Neural cell (in vitro differentiated cells): ENCODE results near the gene DEFB128. TPM values are rescaled to one million over a fixed set of nuclear protein-coding genes. Genes with fewer than 3 reads are reported as not detected.

Experiments used
- H2AFZ ChIP-seq: fragments of 200-600, 300-800 bp; sonication (generic), shearing (Covaris generic); 2 replicates; pipeline ENCODE4 v1.6.0; 2014; ENCODE audit warnings: low read depth, mild to moderate bottlenecking, antibody characterized with exemption, low read length, moderate library complexity
- H3F3A ChIP-seq: fragments of 200-600 bp; shearing (Covaris generic); 2 replicates; pipeline ENCODE4 v1.6.1; 2016; ENCODE audit warnings: mild to moderate bottlenecking, moderate library complexity, mixed read lengths, antibody characterized with exemption, low read length; ENCODE audit not compliant: insufficient read depth, poor library complexity, severe bottlenecking
- H3K27ac ChIP-seq: fragments of 200-600, 300-800 bp; sonication (generic), shearing (Covaris generic); 2 replicates; pipeline ENCODE4 v1.5.1; 2014; ENCODE audit warnings: mild to moderate bottlenecking, low read length, moderate library complexity
- H3K27me3 ChIP-seq: fragments of 300-800, 200-600 bp; sonication (generic), shearing (Covaris generic); 2 replicates; pipeline ENCODE4 v1.6.0; 2014; ENCODE audit warnings: mild to moderate bottlenecking, low read depth, low read length, moderate library complexity; ENCODE audit not compliant: insufficient read depth
- H3K36me3 ChIP-seq: fragments of 300-800, 200-600 bp; sonication (generic), shearing (Covaris generic); 2 replicates; pipeline ENCODE4 v1.5.1; 2014; ENCODE audit warnings: mild to moderate bottlenecking, antibody characterized with exemption, low read length, moderate library complexity; ENCODE audit not compliant: insufficient read depth
- H3K4me2 ChIP-seq: fragments of 300-800, 200-600 bp; sonication (generic), shearing (Covaris generic); 2 replicates; pipeline ENCODE4 v1.6.0; 2014; ENCODE audit warnings: mild to moderate bottlenecking, low read length
- H3K4me3 ChIP-seq: fragments of 300-800, 200-600 bp; sonication (generic), shearing (Covaris generic); 2 replicates; pipeline ENCODE4 v1.5.1; 2014; ENCODE audit warnings: mild to moderate bottlenecking, low read length, moderate library complexity
- H3K79me2 ChIP-seq: fragments of 200-600 bp; shearing (Covaris generic); replicated peaks from 2 replicates; pipeline ENCODE4 v1.6.0; 2014; ENCODE audit warnings: mild to moderate bottlenecking, low read length, moderate library complexity; ENCODE audit not compliant: insufficient read depth
- H3K9ac ChIP-seq: fragments of 300-800, 200-600 bp; sonication (generic), shearing (Covaris generic); 2 replicates; pipeline ENCODE4 v1.6.1; 2016; ENCODE audit warnings: mild to moderate bottlenecking, low read length, mixed read lengths
- H3K9me2 ChIP-seq: fragments of 200-600 bp; shearing (Covaris generic); 2 replicates; pipeline ENCODE4 v1.6.1; 2016; ENCODE audit warnings: mild to moderate bottlenecking, low read length, mixed read lengths; ENCODE audit not compliant: insufficient read depth
- H3K9me3 ChIP-seq: fragments of 200-600, 300-800 bp; sonication (generic), shearing (Covaris generic); 2 replicates; pipeline ENCODE4 v1.6.1; 2016; ENCODE audit warnings: mild to moderate bottlenecking, mixed run types, low read length, moderate library complexity, mixed read lengths
- H4K20me1 ChIP-seq: fragments of 200-600 bp; shearing (Covaris generic); 2 replicates; pipeline ENCODE4 v1.6.1; 2016; ENCODE audit warnings: mild to moderate bottlenecking, mixed run types; ENCODE audit not compliant: insufficient read depth
- EP300 ChIP-seq: fragments of 450-650 bp; conservative IDR thresholded peaks from 2 replicates; pipeline ENCODE4 v1.6.1; 2014; ENCODE audit warnings: antibody characterized with exemption, mild to moderate bottlenecking, moderate library complexity; ENCODE audit not compliant: poor library complexity, severe bottlenecking
- EZH2 ChIP-seq: fragments of 200-600, 300-800 bp; shearing (Covaris generic), sonication (generic); IDR thresholded peaks from 2 replicates; pipeline ENCODE4 v1.6.1; 2014; ENCODE audit warnings: antibody characterized with exemption, low read length, borderline replicate concordance, mild to moderate bottlenecking; ENCODE audit not compliant: insufficient read depth, poor library complexity, severe bottlenecking
- MXI1 ChIP-seq: fragments of 450-650 bp; conservative IDR thresholded peaks from 2 replicates; pipeline ENCODE4 v1.6.1; 2014; ENCODE audit warnings: antibody characterized with exemption, mild to moderate bottlenecking; ENCODE audit not compliant: poor library complexity, severe bottlenecking
- POLR2AphosphoS5 ChIP-seq: IDR thresholded peaks from 2 replicates; pipeline ENCODE4 v1.6.1; 2012
- RAD21 ChIP-seq: fragments of 450-650 bp; conservative IDR thresholded peaks from 2 replicates; pipeline ENCODE4 v1.6.1; 2014; ENCODE audit warnings: antibody characterized with exemption, mild to moderate bottlenecking, moderate library complexity
- SMC3 ChIP-seq: fragments of 450-650 bp; conservative IDR thresholded peaks from 2 replicates; pipeline ENCODE4 v1.6.1; 2014; ENCODE audit warnings: antibody characterized with exemption, mild to moderate bottlenecking, moderate library complexity; ENCODE audit not compliant: poor library complexity
- TAF1 ChIP-seq: IDR thresholded peaks from 2 replicates; pipeline ENCODE4 v1.6.1; 2012; ENCODE audit warnings: low read depth
- polyA plus RNA-seq: library from polyadenylated mRNA; depleted of rRNA; stranded (reverse); fragments of >200 nt; gene quantifications from 2 replicates; pipeline ENCODE4 v1.2.3, GENCODE V29; 2014
- TF ChIP-seq, protein P1 (sequence below): IDR thresholded peaks from 2 replicates; pipeline ENCODE4 v1.6.1; 2012; ENCODE audit warnings: borderline replicate concordance
- TF ChIP-seq, protein P2 (sequence below): fragments of 450-650 bp; IDR thresholded peaks from 2 replicates; pipeline ENCODE4 v1.5.1; 2014; ENCODE audit warnings: antibody characterized with exemption, mild to moderate bottlenecking, moderate library complexity; ENCODE audit not compliant: poor library complexity, severe bottlenecking

The DEFB128 gene
- polyA plus RNA-seq, 1 donor from 2014 or later = not detected

DNA sequence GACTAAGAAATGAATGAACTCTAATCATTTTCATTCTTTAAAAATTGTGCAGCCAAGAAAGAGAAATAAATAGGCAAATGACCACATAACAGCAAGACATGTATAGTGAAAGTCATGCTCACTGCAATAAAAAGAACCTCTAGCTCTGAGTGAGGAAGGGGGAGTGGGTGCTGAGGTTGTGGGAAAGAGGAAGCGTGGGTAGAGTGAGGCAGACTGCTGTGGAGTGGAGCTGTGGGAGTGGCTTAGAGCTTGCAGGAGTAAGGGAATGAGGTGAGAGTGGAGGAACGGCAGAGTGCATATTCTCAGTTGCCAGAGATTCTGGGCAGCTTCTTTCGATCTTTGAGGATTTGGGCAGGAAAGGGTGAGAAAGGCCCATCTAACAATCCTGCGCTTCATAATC is 48.0 kb upstream of the DEFB128 start:
- Histone ChIP-seq H3K9me3 (no peaks in the 10 kb centered on the region), H3F3A (no peaks in the 10 kb centered on the region), H3K27me3 (peaks cover 4% of the 10 kb centered on the region), H3K36me3 (no peaks in the 10 kb centered on the region), H3K9ac (no peak overlapping the region), H3K79me2 (no peaks in the 10 kb centered on the region), H2AFZ (no peak overlapping the region), H4K20me1 (no peaks in the 10 kb centered on the region), H3K4me2 (no peak overlapping the region), H3K27ac (no peak overlapping the region), H3K4me3 (no peak overlapping the region), H3K9me2 (no peaks in the 10 kb centered on the region)
- no peak for TF ChIP-seq SMC3
- TF ChIP-seq, protein P1, sequence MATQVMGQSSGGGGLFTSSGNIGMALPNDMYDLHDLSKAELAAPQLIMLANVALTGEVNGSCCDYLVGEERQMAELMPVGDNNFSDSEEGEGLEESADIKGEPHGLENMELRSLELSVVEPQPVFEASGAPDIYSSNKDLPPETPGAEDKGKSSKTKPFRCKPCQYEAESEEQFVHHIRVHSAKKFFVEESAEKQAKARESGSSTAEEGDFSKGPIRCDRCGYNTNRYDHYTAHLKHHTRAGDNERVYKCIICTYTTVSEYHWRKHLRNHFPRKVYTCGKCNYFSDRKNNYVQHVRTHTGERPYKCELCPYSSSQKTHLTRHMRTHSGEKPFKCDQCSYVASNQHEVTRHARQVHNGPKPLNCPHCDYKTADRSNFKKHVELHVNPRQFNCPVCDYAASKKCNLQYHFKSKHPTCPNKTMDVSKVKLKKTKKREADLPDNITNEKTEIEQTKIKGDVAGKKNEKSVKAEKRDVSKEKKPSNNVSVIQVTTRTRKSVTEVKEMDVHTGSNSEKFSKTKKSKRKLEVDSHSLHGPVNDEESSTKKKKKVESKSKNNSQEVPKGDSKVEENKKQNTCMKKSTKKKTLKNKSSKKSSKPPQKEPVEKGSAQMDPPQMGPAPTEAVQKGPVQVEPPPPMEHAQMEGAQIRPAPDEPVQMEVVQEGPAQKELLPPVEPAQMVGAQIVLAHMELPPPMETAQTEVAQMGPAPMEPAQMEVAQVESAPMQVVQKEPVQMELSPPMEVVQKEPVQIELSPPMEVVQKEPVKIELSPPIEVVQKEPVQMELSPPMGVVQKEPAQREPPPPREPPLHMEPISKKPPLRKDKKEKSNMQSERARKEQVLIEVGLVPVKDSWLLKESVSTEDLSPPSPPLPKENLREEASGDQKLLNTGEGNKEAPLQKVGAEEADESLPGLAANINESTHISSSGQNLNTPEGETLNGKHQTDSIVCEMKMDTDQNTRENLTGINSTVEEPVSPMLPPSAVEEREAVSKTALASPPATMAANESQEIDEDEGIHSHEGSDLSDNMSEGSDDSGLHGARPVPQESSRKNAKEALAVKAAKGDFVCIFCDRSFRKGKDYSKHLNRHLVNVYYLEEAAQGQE = no peak
- no peak for TF ChIP-seq EZH2
- TF ChIP-seq TAF1 = no peak
- TF ChIP-seq EP300 = no peak
- TF ChIP-seq POLR2AphosphoS5 = no peak
- TF ChIP-seq, protein P2, sequence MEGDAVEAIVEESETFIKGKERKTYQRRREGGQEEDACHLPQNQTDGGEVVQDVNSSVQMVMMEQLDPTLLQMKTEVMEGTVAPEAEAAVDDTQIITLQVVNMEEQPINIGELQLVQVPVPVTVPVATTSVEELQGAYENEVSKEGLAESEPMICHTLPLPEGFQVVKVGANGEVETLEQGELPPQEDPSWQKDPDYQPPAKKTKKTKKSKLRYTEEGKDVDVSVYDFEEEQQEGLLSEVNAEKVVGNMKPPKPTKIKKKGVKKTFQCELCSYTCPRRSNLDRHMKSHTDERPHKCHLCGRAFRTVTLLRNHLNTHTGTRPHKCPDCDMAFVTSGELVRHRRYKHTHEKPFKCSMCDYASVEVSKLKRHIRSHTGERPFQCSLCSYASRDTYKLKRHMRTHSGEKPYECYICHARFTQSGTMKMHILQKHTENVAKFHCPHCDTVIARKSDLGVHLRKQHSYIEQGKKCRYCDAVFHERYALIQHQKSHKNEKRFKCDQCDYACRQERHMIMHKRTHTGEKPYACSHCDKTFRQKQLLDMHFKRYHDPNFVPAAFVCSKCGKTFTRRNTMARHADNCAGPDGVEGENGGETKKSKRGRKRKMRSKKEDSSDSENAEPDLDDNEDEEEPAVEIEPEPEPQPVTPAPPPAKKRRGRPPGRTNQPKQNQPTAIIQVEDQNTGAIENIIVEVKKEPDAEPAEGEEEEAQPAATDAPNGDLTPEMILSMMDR = no peak

DNA sequence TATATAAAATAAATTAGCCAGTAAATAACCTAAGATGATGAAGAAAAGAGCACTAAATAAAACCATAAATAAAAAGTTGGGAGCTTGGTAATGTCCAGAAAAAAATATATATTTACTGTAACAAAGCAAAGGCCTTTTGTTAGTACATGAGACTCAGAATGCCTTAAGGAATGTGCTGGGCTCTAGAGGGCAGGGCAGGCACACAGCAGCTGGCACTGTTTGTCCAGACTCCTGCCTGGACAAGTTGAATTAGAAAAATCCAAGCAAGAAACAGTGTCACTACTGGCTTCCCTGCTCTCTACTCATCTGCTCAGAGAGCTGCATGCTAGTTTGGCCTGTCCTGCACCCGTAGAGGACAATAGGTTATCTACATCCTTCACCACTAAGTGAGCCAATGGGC is 46.4 kb upstream of the DEFB128 start:
- Histone ChIP-seq H3K27ac (no peak overlapping the region), H3F3A (no peaks in the 10 kb centered on the region), H3K9me2 (no peaks in the 10 kb centered on the region), H3K36me3 (no peaks in the 10 kb centered on the region), H3K27me3 (no peaks in the 10 kb centered on the region), H3K4me2 (no peak overlapping the region), H2AFZ (no peak overlapping the region), H4K20me1 (no peaks in the 10 kb centered on the region), H3K9me3 (no peaks in the 10 kb centered on the region), H3K9ac (no peak overlapping the region), H3K4me3 (no peak overlapping the region), H3K79me2 (no peaks in the 10 kb centered on the region)
- no peak for TF ChIP-seq POLR2AphosphoS5
- no peak for TF ChIP-seq RAD21
- TF ChIP-seq, protein P1 = no peak
- no peak for TF ChIP-seq MXI1
- no peak for TF ChIP-seq EZH2
- TF ChIP-seq, protein P2 = no peak
- no peak for TF ChIP-seq SMC3
